Fibroblast of lung (primary cell): ENCODE measurements around the gene GNG12.

Source experiments
- EZH2 ChIP-seq: IDR thresholded peaks from 2 replicates; pipeline ENCODE4 v1.5.1; 2012; ENCODE audit warnings: low read length, control low read depth, mild to moderate bottlenecking; ENCODE audit errors: missing control alignments
- TF ChIP-seq, protein P1 (sequence below), 2 donors: IDR thresholded peaks in 1 of 2; conservative IDR thresholded peaks in 1 of 2; 1 replicate in 1 of 2; 2 replicates in 1 of 2; pipeline ENCODE4 v1.5.1; 2011 to 2012; ENCODE audit warnings: low read length in 2 of 2, control low read depth in 1 of 2, inconsistent platforms in 1 of 2, low read depth in 1 of 2, mild to moderate bottlenecking in 1 of 2

- TF ChIP-seq, protein P1, sequence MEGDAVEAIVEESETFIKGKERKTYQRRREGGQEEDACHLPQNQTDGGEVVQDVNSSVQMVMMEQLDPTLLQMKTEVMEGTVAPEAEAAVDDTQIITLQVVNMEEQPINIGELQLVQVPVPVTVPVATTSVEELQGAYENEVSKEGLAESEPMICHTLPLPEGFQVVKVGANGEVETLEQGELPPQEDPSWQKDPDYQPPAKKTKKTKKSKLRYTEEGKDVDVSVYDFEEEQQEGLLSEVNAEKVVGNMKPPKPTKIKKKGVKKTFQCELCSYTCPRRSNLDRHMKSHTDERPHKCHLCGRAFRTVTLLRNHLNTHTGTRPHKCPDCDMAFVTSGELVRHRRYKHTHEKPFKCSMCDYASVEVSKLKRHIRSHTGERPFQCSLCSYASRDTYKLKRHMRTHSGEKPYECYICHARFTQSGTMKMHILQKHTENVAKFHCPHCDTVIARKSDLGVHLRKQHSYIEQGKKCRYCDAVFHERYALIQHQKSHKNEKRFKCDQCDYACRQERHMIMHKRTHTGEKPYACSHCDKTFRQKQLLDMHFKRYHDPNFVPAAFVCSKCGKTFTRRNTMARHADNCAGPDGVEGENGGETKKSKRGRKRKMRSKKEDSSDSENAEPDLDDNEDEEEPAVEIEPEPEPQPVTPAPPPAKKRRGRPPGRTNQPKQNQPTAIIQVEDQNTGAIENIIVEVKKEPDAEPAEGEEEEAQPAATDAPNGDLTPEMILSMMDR (conservative IDR thresholded peaks at IDR 0.05 in 1 of 2, IDR thresholded peaks at IDR 0.05 in 1 of 2; ENCODE audit: low read depth in 1 of 2, low read length in 2 of 2) = no peak
- TF ChIP-seq EZH2 = no peak
Measured at GRCh38 chr1:67844988-67845387, 11.7 kb upstream of the GNG12 start.
